ENCODE measurements around the gene SORCS2.

- TF ChIP-seq CTCF (IDR thresholded peaks at IDR 0.05; ENCODE audit: low read depth, low read length), result no peak
- TF ChIP-seq EZH2phosphoT487 (IDR thresholded peaks at IDR 0.05; ENCODE audit: low read depth), result no peak
Measured at GRCh38 chr4:7370038-7370437, 177.7 kb downstream of the SORCS2 start.
